GM19238 (cell line): ENCODE data around the gene EP400.
A peak's percentile ranks its signal among the peaks of the same experiment; 100 is the strongest.

Source experiments
- DNase-seq: peaks from one replicate; pipeline ENCODE4 v3.0.0; 2011; ENCODE audit warnings: low spot score; ENCODE audit not compliant: insufficient read length

Gene EP400

DNA sequence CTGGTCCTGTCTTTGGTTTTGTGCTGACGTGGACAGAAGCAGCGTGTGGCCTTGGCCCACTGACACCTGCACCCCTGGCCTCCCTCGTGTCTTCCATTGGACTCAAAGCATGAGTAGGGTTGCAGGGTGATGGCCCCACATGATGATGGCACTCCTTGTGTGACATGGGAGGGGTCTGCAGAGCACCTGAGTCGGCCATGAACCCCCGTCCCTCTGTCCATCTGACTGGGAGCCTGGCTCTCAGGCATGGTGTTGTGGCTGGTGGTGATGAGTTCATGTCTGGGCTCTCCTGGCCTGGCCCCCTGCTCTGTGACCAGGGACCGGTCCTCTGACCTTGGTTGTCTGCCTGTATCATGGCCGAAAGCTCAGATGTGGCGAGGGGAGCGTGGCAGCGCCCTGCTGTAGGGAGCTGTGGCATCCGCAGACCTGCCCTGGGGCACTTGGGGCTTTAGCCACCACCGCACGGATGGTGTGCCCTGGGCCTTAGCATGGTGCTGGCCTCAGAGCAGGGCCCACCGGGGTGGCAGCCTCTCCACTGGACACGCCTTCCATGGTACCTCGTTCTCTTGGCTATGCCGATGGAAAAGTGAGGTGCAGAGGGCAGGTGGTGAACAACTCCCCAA, 38.6 kb upstream of the EP400 start:
- DNase-seq: no peak

DNA sequence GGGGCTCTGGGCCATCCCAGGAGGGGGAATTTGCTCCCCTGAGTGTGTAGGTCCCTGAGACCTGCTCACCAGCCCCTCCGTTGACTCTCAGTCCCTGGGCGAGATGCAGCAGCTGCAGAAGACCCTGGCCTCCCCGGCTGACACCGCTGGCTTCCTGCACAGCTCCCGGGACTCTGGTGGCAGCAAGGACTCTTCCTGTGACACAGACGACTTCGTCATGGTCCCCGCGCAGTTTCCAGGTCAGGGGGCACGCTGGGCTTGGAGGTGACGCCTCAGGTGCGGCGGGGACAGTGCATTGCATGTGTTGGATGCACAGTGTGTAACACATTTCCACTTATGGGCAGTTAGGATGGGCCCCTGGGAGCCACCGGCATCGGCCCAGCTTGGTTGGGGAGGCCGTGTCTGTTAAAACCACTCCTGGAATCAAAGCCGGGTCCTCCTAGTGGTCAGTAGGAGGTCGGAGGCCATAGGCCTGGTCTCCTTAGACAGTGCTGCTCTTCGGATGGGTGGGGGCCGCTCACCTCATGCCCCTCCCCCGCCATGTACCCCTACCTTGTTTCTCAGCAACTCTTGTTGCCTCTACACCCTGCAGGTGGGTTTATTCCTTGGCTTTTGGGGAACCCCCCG, 37.8 kb upstream of the EP400 start:
- no peak for DNase-seq

DNA sequence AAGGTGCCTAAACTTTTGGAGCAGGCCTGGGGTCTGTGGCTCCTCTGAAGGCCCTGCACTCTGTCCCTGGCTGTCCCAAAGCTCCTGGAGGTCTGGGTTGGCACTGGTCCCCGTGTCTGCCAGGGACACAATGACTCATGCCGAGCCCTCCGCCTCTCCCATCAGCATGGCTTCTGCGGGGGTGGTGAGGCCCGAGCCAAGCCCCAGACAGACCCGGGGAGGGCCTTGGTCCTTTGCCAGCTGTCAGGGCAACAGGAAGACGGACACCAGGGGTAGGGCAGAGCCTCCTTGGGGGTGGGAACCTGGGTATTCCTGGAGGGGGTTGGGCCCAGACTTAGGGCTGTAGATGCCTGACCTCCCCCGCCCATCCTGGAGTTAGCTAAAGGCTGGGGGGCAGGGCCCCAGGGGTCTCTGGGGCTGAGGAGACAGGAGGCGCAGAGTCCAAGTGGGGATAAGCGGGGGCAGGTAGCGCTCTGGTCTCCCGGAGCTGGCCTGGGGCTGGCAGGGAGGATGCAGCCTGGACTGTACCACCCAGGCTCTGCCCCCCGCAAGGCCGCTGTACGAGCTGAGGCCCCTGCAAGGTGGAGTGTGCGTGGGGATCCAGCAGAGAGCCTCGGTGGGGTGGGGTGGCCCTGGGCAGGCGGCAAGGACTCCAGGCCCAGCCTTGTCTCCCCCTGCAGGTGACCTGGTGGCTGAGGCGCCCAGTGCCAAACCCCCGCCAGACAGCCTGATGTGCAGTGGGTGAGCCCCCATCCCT, 37.0 kb upstream of the EP400 start:
- DNase-seq: no peak

DNA sequence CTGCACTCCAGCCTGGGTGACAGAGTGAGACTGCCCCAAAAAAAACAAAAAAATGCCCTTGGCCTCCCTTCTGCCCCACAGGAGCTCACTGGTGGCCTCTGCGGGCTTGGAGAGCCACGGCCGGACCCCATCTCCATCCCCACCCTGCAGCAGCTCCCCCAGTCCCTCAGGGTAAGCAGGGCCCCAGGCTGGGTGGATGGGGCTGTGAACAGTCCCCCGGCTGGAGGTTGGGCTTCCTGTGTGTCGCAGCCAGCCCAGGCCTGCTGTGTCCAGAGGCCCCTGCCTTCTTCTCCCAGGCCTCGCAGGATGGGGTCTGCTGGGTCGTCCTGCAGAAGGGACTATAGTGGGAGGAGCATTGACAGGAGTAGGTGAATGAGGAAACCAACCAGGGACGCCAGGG, 36.1 kb upstream of the EP400 start:
- no peak for DNase-seq

DNA sequence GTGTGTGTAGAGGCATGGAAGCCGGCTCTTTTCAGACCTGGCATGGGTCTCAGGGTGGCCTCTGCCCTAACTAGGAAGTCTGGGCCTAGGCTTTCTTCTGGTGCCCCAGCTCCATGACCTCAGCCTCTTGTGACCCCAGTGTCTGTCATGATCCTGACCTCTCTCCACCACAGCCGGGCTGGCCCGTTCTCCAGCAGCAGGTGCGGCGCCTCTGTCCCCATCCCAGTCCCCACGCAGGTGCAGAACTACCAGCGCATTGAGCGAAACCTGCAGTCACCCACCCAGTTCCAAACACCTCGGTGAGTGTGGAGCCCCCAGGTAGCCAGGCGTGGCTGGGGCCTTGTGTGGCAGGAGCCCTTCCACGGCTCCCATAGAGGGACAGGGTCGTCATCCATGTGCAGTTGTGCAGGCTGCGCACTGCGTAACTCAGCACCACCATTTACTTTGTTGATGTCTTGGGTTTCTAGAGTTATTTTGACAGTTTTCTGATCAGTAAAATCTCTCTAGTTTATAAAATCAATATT, 35.5 kb upstream of the EP400 start:
- no peak for DNase-seq

DNA sequence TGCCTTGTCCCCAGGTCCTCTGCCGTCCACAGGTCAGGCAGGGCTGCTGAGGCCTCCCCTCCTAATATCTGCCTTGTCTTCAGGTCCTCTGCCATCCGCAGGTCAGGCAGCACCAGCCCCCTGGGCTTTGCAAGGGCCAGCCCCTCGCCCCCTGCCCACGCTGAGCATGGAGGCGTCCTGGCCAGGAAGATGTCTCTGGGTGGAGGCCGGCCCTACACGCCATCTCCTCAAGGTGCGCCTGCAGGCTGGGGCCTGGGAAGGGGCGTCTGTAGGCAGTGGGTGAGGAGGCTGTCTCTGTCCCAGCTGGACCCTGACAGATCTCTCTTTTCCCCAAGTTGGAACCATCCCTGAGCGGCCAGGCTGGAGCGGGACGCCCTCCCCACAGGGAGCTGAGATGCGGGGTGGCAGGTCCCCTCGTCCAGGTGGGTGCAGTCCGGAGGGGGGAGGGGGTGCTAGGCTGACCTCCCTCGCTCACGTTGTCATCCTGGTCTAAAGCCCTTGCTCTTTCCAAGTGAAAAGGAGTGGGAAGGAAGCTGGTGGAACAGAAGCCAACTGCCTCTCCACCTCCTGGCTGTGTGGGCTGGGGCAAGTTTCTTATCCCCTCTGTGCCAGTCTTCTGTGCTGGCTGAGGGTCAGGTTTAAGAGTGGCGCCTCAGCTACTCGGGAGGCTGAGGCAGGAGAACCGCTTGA, 34.6 kb upstream of the EP400 start:
- DNase-seq: no peak

DNA sequence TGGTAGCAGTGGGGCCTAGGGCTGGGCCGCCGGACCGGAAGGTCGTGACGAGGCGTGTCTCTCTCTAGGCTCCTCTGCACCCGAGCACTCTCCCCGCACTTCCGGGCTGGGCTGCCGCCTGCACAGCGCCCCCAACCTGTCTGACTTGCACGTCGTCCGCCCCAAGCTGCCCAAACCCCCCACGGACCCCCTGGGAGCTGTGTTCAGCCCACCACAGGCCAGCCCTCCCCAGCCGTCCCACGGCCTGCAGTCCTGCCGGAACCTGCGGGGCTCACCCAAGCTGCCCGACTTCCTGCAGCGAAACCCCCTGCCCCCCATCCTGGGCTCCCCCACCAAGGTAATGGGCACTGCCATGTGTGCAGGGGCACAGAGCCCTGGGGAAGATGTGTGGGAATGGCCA, 33.9 kb upstream of the EP400 start:
- DNase-seq: no peak

DNA sequence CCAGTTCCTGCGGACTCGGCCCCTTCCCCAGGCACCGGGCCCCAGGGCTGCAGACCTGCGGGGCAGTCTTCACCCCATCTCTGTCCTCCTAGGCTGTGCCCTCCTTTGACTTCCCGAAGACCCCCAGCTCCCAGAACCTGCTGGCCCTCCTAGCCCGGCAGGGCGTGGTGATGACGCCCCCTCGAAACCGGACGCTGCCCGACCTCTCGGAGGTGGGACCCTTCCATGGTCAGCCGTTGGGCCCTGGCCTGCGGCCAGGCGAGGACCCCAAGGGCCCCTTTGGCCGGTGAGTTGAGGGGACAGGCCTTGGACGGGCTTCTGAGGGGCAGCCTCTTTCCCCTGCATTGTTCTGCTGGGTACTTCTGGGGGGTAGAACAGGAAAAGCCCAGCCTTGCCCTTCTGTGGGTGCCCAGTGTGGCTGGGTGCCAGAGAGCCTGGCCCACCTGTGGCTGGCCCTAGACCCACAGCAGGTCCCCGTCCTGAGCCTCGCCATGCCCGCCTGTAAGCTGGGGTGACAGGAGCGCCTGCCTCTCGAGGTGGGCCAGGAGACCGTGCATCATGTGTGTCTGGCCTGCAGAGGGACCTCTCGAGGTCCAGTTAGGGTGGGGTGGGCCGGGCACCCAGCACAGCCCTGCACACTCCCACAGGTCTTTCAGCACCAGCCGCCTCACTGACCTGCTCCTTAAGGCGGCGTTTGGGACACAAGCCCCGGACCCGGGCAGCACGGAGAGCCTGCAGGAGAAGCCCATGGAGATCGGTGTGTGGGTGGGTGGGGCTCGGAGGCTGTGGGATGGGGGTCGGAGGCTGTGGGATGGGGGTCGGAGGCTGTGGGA, 33.2 kb upstream of the EP400 start:
- DNase-seq: no peak

DNA sequence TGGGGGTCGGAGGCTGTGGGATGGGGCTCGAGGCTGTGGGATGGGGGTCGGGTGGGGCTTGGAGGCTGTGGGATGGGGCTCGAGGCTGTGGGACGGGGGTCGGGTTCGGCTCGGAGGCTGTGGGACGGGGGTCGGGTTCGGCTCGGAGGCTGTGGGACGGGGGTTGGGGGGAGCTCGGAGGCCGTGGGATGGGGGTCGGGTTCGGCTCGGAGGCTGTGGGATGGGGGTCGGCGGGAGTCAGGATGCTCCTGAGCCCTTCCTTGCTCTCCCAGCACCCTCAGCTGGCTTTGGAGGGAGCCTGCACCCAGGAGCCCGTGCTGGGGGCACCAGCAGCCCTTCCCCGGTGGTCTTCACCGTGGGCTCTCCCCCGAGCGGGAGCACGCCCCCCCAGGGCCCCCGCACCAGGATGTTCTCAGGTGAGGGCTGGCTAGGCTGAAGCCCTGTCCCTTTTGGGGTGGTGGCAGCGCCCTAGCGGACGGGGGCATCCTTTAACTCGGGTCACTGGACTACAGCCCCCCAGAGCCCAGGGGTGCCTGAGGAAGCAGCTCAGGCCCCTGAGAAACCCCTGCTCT, 32.5 kb upstream of the EP400 start:
- DNase-seq: peak; percentile 51

DNA sequence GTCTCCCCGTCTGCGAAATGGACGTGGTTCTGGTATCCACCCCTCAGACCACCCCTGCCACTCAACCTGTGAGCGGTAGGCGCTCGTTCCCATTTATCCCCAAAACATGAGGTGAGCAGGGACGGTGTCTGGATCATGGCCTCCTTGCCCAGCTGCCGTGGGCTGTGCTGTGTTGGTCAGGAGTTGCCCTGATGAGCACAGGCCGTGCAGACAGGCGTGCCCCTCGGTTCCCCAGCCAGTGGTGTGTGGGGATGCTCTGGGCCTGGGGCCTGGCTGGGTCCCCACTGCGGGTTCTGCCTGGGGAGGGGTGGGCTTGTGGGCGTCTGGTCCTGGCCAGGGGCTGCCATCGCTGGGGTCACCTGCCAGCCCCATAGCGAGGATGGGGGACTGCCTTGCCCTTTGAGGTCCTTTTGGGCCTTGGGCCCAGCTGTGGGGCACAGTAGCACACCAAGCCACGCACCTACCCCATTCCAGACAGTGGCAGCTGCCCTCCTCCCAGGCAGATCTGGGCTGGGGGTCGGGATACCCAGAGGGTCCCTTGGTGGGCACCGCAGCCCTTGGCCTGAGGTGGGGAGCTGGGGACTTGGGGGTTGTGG, 31.9 kb upstream of the EP400 start:
- no peak for DNase-seq

DNA sequence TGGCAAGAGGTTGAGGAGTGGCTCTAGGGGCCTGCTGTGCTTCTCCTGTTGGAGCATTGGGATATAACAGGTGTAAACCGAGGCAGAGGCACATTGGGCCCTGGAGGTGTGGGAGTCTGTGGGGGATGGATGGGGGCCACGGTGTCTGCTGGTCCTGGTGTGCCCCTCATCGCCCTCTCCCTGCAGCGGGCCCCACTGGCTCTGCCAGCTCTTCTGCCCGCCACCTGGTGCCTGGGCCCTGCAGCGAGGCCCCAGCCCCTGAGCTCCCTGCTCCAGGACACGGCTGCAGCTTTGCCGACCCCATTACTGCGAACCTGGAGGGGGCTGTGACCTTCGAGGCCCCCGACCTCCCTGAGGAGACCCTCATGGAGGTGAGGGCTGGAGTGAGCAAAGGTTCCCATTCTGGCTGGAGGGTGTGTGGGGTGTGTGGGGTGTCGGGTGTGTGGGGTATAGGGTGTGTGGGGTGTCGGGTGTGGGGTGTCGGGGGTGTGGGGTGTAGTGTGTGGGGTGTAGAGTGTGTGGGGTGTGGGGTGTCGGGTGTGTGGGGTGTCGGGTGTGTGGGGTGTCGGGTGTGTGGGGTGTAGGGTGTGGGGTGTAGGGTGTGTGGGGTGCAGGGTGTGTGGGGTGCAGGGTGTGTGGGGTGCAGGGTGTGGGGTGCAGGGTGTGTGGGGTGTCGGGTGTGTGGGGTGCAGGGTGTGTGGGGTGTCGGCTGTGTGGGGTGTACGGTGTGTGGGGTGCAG, 31.3 kb upstream of the EP400 start:
- DNase-seq: no peak

DNA sequence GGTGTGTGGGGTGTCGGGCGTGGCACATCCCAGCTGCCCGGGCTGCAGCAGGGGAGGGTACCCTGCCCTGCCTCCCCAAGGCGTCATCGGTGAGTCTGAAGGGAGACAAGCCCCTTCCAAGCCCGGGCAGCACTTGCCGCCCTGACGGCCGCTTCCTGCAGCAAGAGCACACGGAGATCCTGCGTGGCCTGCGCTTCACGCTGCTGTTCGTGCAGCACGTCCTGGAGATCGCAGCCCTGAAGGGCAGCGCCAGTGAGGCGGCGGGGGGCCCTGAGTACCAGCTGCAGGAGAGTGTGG, 30.7 kb upstream of the EP400 start:
- DNase-seq: no peak

DNA sequence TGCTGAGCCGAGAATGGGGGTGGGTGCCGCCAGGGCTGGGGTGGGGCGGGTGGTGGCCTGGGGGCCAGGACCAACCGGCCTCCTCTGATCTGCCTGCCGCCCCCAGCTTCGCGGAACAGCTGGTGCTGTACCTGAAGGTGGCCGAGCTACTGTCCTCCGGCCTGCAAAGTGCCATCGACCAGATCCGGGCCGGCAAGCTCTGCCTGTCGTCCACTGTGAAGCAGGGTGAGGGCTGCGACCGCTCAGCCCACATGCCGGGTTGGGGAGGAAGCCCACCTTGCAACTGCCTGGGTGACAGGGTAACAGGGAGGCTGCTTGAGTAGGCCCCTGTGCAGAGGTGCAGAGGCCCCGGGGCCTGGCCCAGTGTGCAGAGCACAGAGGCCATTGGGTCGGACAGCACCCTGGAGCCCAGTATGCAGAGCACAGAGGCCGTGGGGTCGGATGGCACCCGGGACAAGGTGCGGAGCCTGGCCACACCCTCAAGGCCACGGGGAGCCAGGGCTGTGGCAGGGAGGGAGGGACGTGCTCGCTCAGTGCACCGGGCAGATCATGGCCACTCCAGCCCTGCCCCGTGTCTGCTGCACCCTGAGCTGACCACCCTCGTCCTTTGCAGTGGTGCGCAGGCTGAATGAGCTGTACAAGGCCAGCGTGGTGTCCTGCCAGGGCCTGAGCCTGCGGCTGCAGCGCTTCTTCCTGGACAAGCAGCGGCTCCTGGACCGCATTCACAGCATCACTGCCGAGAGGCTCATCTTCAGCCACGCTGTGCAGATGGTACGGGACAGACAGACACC, 30.2 kb upstream of the EP400 start:
- no peak for DNase-seq

DNA sequence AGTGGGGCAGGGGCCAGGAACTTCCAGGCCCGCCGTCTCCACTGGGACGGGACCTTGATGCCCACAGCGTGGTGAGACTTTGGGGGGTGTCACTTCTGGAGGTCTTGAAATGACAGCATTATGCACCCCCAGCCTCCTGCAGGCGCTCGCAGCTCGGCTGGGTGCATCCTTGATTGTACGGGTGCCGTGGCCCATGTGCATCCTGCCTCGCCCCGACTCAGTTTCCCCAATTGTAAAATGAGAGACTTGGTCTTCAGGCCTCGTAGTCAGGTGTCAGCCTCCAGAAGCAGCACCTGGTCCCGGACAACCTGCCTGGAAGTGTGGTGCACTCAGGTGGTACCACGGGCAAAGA, 29.6 kb upstream of the EP400 start:
- no peak for DNase-seq

DNA sequence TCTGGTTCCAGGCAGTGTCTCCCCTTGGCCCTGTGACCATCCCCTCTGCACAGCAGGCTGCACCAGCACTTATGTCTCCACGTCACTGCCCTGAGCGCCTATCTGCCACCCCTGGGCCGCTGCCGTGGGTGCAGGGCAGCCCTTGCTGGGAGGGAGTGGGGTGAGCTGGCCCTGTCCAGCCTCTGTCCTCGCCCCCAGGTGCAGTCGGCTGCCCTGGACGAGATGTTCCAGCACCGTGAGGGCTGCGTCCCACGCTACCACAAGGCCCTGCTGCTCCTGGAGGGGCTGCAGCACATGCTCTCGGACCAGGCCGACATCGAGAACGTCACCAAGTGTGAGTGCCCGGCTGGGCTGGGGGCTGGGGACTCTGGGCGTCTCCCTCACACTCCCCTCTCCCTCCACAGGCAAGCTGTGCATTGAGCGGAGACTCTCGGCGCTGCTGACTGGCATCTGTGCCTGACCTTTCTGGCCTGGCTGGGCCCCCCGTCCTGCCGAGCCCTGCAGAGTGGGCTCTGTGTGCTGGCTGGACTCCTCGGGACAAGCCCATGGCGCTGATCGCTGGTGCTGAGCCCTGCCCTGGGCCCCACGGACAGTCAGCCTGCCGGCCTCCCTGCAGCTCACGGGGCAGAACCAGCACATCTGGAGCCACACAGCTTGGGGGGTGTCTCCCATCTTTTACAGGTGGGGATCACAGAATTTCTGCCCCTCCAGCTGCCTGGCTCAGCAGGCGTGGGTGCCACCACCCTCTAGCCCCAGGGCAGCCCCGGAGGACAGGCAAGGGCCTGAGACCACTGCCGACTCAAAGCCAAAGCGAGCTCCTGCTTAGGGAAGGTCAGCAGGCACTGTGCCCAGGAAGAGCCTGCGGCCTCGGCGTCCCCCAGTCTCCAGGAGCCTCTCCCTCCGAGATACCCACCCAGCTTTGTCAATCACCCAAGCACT, 28.6 kb upstream of the EP400 start:
- DNase-seq: no peak

DNA sequence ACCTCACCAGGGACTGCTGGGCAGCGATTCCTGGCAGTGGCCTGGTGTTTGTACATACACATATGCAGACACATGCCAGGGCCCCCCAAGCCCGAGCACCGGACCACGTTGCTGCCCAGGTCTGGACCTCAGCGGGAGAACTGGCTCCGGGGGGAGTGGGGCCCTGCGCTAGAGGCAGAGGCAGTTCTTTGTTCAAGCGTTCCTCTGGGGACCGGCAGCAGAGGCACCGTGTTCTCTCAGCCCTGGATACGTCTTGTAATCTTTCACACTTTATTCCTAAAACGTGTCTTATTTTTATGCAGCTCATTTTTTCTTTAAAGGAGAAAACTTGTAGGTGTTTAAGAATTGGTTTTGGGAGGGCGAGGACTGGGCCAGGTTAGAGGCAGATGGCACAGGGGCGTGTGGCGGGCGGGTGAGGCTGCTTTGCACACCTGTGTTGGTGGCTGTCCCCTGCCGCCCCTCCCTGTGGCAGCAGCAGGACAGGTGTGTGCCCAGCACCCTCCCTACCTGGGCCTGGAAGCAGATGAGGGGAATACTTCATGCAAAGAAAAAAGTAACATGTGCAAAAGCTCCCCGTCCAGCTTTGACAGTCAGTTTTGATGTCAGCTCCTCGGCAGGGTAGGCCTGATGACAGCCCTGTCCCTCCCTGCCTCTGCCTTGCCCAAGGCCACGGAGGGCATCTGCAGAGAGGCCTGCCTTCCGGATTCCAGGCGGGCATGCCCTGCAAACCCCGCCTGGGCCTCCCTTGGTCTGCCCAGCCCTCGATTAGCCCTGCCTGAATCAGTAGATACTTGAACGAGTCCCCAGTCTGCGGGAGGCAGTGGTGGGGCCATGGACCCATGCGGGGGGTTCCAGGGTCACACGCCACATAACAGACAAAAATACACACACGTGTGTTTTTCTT, 27.6 kb upstream of the EP400 start:
- no peak for DNase-seq

DNA sequence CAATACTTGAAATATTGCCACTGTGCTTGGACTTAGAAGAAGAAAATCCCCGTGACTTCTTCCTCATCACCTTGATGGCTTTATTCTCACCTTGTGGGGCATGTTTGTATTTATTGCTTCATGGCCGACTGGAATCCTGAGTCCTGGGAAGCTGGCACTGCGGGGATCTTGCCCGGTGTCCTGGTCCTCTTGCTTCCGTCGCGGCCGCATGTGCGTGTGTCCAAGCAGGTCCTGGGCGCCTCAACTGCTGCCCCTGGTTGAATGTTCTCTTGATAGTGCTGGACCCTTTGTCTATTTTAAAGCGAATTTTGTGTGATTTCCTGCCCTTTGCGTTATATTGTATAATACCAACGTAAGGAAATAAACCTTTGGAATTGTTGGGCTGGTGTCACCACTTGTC, 27.0 kb upstream of the EP400 start:
- no peak for DNase-seq
